A673 (cell line): ENCODE measurements around the gene MTM1. TPM values are rescaled to one million over a fixed set of nuclear protein-coding genes. Genes with fewer than 3 reads are reported as not detected.

Source experiments
- BruUV-seq: library from RNA; stranded (reverse); fragments of 400-500 nt; replicated peaks from 2 replicates; lab custom pipeline; 2021; lab: Mats Ljungman, UMichigan
- CTCF ChIA-PET: fragments of 300-600 bp; sonication (Branson Sonifier 250); formaldehyde crosslinking; loops from one replicate; lab custom pipeline; 2022; ENCODE audit warnings: antibody characterized with exemption; lab: Charles Lee
- POLR2A ChIA-PET: fragments of 300-600 bp; sonication (Branson Sonifier 250); formaldehyde crosslinking; loops from one replicate; lab custom pipeline; 2022; ENCODE audit warnings: antibody characterized with exemption; ENCODE audit not compliant: low non-redundant PET; lab: Charles Lee
- DNase-seq: peaks from one replicate; pipeline ENCODE4 v3.0.0-alpha.2; 2015; ENCODE audit warnings: low spot score
- H3K27ac ChIP-seq: fragments of 200-600 bp; sonication (generic); 2 replicates; pipeline ENCODE4 v1.5.1; 2016; ENCODE audit warnings: mixed run types, low read depth, mild to moderate bottlenecking, mixed read lengths, antibody characterized with exemption, low read length; ENCODE audit not compliant: poor library complexity, severe bottlenecking
- H3K27me3 ChIP-seq: fragments of 200-600 bp; sonication (generic); replicated peaks from 2 replicates; pipeline ENCODE4 v1.6.1; 2017; ENCODE audit warnings: mixed run types, low read depth, mild to moderate bottlenecking, mixed read lengths, antibody characterized with exemption, low read length; ENCODE audit not compliant: insufficient read depth, poor library complexity
- H3K36me3 ChIP-seq: fragments of 200-600 bp; sonication (generic); 2 replicates; pipeline ENCODE4 v1.6.1; 2016; ENCODE audit warnings: mixed run types, mild to moderate bottlenecking, mixed read lengths, antibody characterized with exemption, low read length; ENCODE audit not compliant: insufficient read depth, poor library complexity, severe bottlenecking
- H3K4me1 ChIP-seq: fragments of 200-600 bp; sonication (generic); 2 replicates; pipeline ENCODE4 v1.6.1; 2017; ENCODE audit warnings: mixed run types, mild to moderate bottlenecking, mixed read lengths, antibody characterized with exemption, low read length; ENCODE audit not compliant: insufficient read depth, poor library complexity, severe bottlenecking
- H3K4me3 ChIP-seq: fragments of 200-600 bp; sonication (generic); 2 replicates; pipeline ENCODE4 v1.5.1; 2016; ENCODE audit warnings: low read depth, mixed run types, mild to moderate bottlenecking, mixed read lengths, low read length; ENCODE audit not compliant: poor library complexity, severe bottlenecking
- H3K9me3 ChIP-seq: fragments of 200-600 bp; sonication (generic); 2 replicates; pipeline ENCODE4 v1.6.1; 2016; ENCODE audit warnings: mixed run types, low read depth, mild to moderate bottlenecking, mixed read lengths, antibody characterized with exemption, low read length; ENCODE audit not compliant: poor library complexity, severe bottlenecking
- CTCF ChIP-seq: fragments of 300-800, 200-600 bp; sonication (generic); conservative IDR thresholded peaks from 2 replicates; pipeline ENCODE4 v1.5.1; 2017; ENCODE audit warnings: low read depth, mild to moderate bottlenecking, antibody characterized with exemption, low read length, moderate library complexity, mixed read lengths
- EZH2 ChIP-seq: fragments of 200-600 bp; sonication (generic); IDR thresholded peaks from 2 replicates; pipeline ENCODE4 v1.6.1; 2017; ENCODE audit warnings: borderline replicate concordance, low read depth, mild to moderate bottlenecking, mixed read lengths, antibody characterized with exemption, low read length; ENCODE audit not compliant: poor library complexity, severe bottlenecking
- intact Hi-C: fragments of 100-400 bp; cut with micrococcal nuclease; formaldehyde crosslinking; loops from one replicate; pipeline ENCODE4 v1.10.0; 2022; ENCODE audit not compliant: unreplicated experiment
- total RNA-seq: library from RNA; stranded (reverse); gene quantifications from 2 replicates; pipeline ENCODE4 v1.2.3, GENCODE V29; 2021

Gene MTM1
- total RNA-seq, 1 experiment from 2014 or later, result 7.1 TPM

GRCh38 chrX:150530821-150531220 lies 37.6 kb upstream of the MTM1 start:
- Histone ChIP-seq H3K36me3 (no peaks in the 10 kb centered on the region), H3K27me3 (no peaks in the 10 kb centered on the region), H3K9me3 (no peaks in the 10 kb centered on the region), H3K4me3 (no peak overlapping the region), H3K27ac (no peak overlapping the region), H3K4me1 (no peaks in the 10 kb centered on the region)
- POLR2A ChIA-PET, result no interaction called here
- no TSS peak for BruUV-seq
- intact Hi-C loops, result no loop called here
- no peak for DNase-seq
- no peak for TF ChIP-seq EZH2
- no peak for TF ChIP-seq CTCF
- CTCF ChIA-PET, result no interaction called here

- CTCF ChIA-PET, result no interaction called here
- BruUV-seq, result no TSS peak
- Histone ChIP-seq H3K4me1 (no peaks in the 10 kb centered on the region), H3K4me3 (no peak overlapping the region), H3K9me3 (no peaks in the 10 kb centered on the region), H3K36me3 (no peaks in the 10 kb centered on the region), H3K27me3 (no peaks in the 10 kb centered on the region), H3K27ac (no peak overlapping the region)
- POLR2A ChIA-PET, result no interaction called here
- intact Hi-C loops, result no loop called here
- DNase-seq, result no peak
- no peak for TF ChIP-seq EZH2
- TF ChIP-seq CTCF, result no peak
These were observed 37.0 kb upstream of the MTM1 start for GRCh38 chrX:150531467-150531866.

GRCh38 chrX:150533863-150534262 lies 34.6 kb upstream of the MTM1 start:
- no peak for DNase-seq
- intact Hi-C loops, result no loop called here
- TF ChIP-seq EZH2, result no peak
- no peak for TF ChIP-seq CTCF
- H3K9me3 ChIP-seq, result peaks cover 6% of the 10 kb centered on the region
- ChIA-PET CTCF (no interaction called here), POLR2A (no interaction called here)
- H3K4me1 ChIP-seq, result no peaks in the 10 kb centered on the region
- no TSS peak for BruUV-seq
- H3K27me3 ChIP-seq, result no peaks in the 10 kb centered on the region
- H3K27ac ChIP-seq, result no peak overlapping the region
- H3K4me3 ChIP-seq, result no peak overlapping the region
- no peaks in the 10 kb centered on the region for H3K36me3 ChIP-seq
